Activated CD4-positive, alpha-beta T cell treated with anti-CD3 and anti-CD28 coated beads, Interleukin-2, amount 50 U/mL, for 4 hours (primary cell): ENCODE measurements around the gene COL9A2.

ENCODE experiments used
- DNase-seq, 2 experiments: peaks; one replicate each; pipeline ENCODE4 v3.0.0-alpha.2; 2020

COL9A2 gene

DNA sequence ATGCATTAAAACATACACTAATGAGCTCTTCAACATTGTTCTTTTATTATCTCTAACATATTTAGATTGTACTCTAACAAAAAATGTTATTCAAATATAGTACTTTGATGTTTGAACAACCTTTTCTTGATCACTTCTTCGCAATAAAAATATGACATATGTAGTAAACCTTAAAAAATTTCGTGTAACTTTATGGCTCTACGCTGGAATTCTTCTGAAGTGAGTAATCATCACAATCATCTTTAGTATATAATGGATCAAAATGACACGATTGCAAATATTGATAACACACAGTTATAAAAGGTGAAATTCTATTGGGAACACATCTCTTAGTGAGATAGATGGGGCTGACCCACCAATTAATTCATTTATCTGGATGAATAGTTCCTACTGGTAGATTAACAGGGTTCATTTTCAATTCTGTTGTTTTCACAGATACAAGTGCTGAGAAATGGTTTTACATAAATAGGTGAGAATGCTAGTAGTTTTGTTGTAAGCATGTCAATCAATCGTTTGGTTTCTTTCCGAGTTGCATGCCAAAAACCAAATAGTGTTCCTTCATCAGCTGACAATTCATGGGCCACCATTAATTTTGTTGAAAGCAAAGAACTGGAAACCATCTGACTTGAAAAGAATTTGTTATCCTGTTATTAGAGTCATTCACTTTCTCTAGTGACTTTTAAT, 60.5 kb downstream of the COL9A2 start:
- DNase-seq = no peak

DNA sequence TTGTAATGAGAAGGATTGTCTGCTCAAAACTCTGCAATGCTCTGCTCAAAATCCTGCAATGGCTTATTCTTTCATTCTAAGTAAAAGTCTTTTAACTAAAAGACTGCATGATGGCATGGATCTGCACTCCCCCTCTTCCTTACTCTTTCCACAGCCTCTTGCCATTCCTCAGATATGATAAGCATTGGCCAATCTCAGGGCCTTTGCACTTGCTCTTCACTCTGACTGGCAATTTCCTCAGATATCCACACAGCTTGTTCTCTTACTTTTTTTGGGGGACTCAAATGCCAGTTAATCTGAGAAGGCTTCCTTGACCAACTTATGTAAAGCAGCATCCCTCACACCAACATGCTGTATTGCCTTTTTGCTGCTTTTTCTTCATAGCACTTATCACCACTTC, 61.9 kb downstream of the COL9A2 start:
- DNase-seq = no peak

DNA sequence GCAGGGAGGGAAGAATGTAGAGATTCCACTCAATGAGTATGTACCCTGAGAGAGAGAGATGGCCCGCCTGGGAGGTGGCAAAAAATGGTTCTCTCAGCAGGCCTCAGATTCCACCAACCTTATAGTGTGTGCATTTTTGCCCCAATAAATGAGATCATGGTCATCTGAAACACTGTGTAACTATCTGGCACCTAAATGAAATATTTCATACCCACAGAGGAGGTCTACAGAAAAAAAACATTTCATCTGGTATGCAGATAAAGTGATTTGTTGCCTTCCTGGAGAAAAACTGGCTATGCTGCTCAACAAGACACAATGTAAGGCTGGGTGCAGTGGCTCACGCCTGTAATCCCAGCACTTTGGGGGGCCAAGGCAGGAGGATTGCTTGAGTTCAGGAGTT, 64.5 kb downstream of the COL9A2 start:
- no peak for DNase-seq

DNA sequence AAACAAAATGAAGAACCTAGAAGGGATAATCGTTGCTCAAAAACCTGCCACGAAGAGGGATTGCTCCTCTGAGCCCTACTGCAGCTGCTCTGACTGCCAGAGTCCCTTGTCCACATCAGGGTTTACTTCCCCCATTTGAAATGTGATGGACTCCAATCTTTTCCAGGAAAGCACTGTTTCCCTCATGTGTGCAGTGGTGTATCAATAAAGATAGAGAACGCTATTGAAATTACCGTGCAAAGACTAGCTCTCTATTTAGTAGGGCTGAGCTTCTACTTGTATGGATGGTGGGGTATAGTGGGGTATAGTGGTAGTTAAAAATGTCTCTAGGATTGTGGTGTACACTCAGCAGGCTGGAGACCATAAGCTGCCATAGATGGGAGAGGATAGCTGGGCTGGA, 65.6 kb downstream of the COL9A2 start:
- DNase-seq = no peak
